Activated naive CD4-positive, alpha-beta T cell treated with anti-CD3 and anti-CD28 coated beads, Interleukin-2, amount 50 U/mL, for 72 hours (primary cell): ENCODE measurements around the gene METTL25B. TPM values are rescaled to one million over a fixed set of nuclear protein-coding genes. Genes with fewer than 3 reads are reported as not detected.

ENCODE experiments used
- ATAC-seq, 2 donors: fragments of 150-1000 bp; cut with Tn5 transposase; 2 replicates each; pipeline ENCODE4 v1.10.0; 2021; ENCODE audit warnings: mild to moderate bottlenecking in 2 of 2, moderate library complexity in 2 of 2
- DNase-seq, 2 donors: peaks; one replicate each; pipeline ENCODE4 v3.0.0; 2021 to 2022; ENCODE audit warnings: low spot score in 2 of 2
- H3K27ac Mint-ChIP-seq, 2 donors: one replicate each; pipeline ENCODE4 v1.8.0; 2022; ENCODE audit warnings: mild to moderate bottlenecking in 2 of 2, mixed read lengths in 2 of 2
- H3K36me3 Mint-ChIP-seq, 2 donors: one replicate each; pipeline ENCODE4 v1.8.0; 2022; ENCODE audit warnings: mixed read lengths in 2 of 2
- H3K9me3 Mint-ChIP-seq, 2 donors: one replicate each; pipeline ENCODE4 v1.8.0; 2022; ENCODE audit warnings: mixed read lengths in 2 of 2
- total RNA-seq, 2 donors: library from RNA; stranded (reverse); gene quantifications; one replicate each; pipeline ENCODE4 v1.2.3, GENCODE V29; 2022

The METTL25B gene
- total RNA-seq, 2 donors from 2014 or later = 39.4 to 64.9 TPM

GRCh38 chr1:156709757-156710489 is 18.3 kb upstream of the METTL25B start:
- ATAC-seq = no peak
- no peaks in the 10 kb centered on the region for H3K9me3 Mint-ChIP-seq
- no peak for DNase-seq
- no peak overlapping the region for H3K27ac Mint-ChIP-seq
- H3K36me3 Mint-ChIP-seq = no peaks in the 10 kb centered on the region

- ATAC-seq = no peak
Measured at GRCh38 chr1:156711011-156711817, 17.1 kb upstream of the METTL25B start.

GRCh38 chr1:156712626-156713025 is 15.6 kb upstream of the METTL25B start:
- Mint-ChIP-seq H3K9me3 (no peaks in the 10 kb centered on the region), H3K27ac (no peak overlapping the region), H3K36me3 (no peaks in the 10 kb centered on the region)
- no peak for DNase-seq
- ATAC-seq = no peak

More at GRCh38 chr1:156711011-156711817, 17.1 kb upstream of the METTL25B start:
- Mint-ChIP-seq H3K27ac (no peak overlapping the region), H3K9me3 (no peaks in the 10 kb centered on the region), H3K36me3 (no peaks in the 10 kb centered on the region)
- no peak for DNase-seq

- peak overlapping the region in 1 of 2 donors; percentile 0 for H3K27ac Mint-ChIP-seq
- H3K9me3 Mint-ChIP-seq = no peaks in the 10 kb centered on the region
- no peaks in the 10 kb centered on the region for H3K36me3 Mint-ChIP-seq
- ATAC-seq = no peak
- no peak for DNase-seq
Measured at GRCh38 chr1:156714830-156715229, 13.4 kb upstream of the METTL25B start.

GRCh38 chr1:156717351-156717750 is 10.9 kb upstream of the METTL25B start:
- Mint-ChIP-seq H3K27ac (no peak overlapping the region), H3K36me3 (no peaks in the 10 kb centered on the region), H3K9me3 (no peaks in the 10 kb centered on the region)
- ATAC-seq (no peak), DNase-seq (no peak)

GRCh38 chr1:156721131-156721530 is 7.1 kb upstream of the METTL25B start:
- Mint-ChIP-seq H3K27ac (peak overlapping the region; percentile 58 to 93), H3K9me3 (no peaks in the 10 kb centered on the region), H3K36me3 (peaks cover 15 to 18% of the 10 kb centered on the region in 2 donors)
- no peak for ATAC-seq
- DNase-seq = no peak

- no peaks in the 10 kb centered on the region for H3K9me3 Mint-ChIP-seq
- no peak for DNase-seq
- H3K27ac Mint-ChIP-seq = peak overlapping the region; percentile 58 to 93
- peak in 1 of 2 donors; percentile 48 for ATAC-seq
- peaks cover 15 to 18% of the 10 kb centered on the region in 2 donors for H3K36me3 Mint-ChIP-seq
Measured at GRCh38 chr1:156721535-156721934, 6.7 kb upstream of the METTL25B start.

GRCh38 chr1:156725683-156726280 is 2.5 kb upstream of the METTL25B start:
- H3K36me3 Mint-ChIP-seq = peaks cover 28 to 31% of the 10 kb centered on the region in 2 donors
- H3K27ac Mint-ChIP-seq = no peak overlapping the region
- peak; percentile 31 to 36 for ATAC-seq
- H3K9me3 Mint-ChIP-seq = no peaks in the 10 kb centered on the region
- peak; percentile 81 to 84 for DNase-seq

GRCh38 chr1:156726549-156727226 is 1.6 kb upstream of the METTL25B start:
- no peak overlapping the region for H3K27ac Mint-ChIP-seq
- ATAC-seq = no peak
- DNase-seq = peak in 1 of 2 donors; percentile 66
- H3K36me3 Mint-ChIP-seq = peaks cover 28 to 31% of the 10 kb centered on the region in 2 donors
- no peaks in the 10 kb centered on the region for H3K9me3 Mint-ChIP-seq

- Mint-ChIP-seq H3K9me3 (no peaks in the 10 kb centered on the region), H3K27ac (no peak overlapping the region), H3K36me3 (peaks cover 28 to 31% of the 10 kb centered on the region in 2 donors)
- no peak for ATAC-seq
- DNase-seq = no peak
Measured at GRCh38 chr1:156727492-156727891, 777 bp upstream of the METTL25B start.

- DNase-seq (peak; percentile 85 to 95), ATAC-seq (peak; percentile 94 to 95)
- H3K36me3 Mint-ChIP-seq = peaks cover 20 to 23% of the 10 kb centered on the region in 2 donors
- no peaks in the 10 kb centered on the region for H3K9me3 Mint-ChIP-seq
- H3K27ac Mint-ChIP-seq = peak within 1 kb of the TSS in 1 of 2 donors; percentile 100
Measured at GRCh38 chr1:156728599-156729462, 562 bp downstream of the METTL25B start, which contains the start of gene ISG20L2. TSS of gene ISG20L2 (minus strand) at chr1:156728766. CDS start at chr1:156727652, 1,114 bp downstream.

- DNase-seq = no peak
- no peak for ATAC-seq
- Mint-ChIP-seq H3K9me3 (no peaks in the 10 kb centered on the region), H3K27ac (no peak overlapping the region), H3K36me3 (peaks cover 13 to 19% of the 10 kb centered on the region in 2 donors)
Measured at GRCh38 chr1:156733989-156734584, 5.8 kb downstream of the METTL25B start.

GRCh38 chr1:156738407-156738806 is 10.1 kb downstream of the METTL25B start:
- H3K9me3 Mint-ChIP-seq = no peaks in the 10 kb centered on the region
- peak overlapping the region; percentile 11 to 47 for H3K27ac Mint-ChIP-seq
- H3K36me3 Mint-ChIP-seq = peaks cover 17 to 34% of the 10 kb centered on the region in 2 donors
- DNase-seq = no peak
- no peak for ATAC-seq

- ATAC-seq (no peak), DNase-seq (no peak)
- no peaks in the 10 kb centered on the region for H3K9me3 Mint-ChIP-seq
- H3K36me3 Mint-ChIP-seq = peaks cover 17 to 38% of the 10 kb centered on the region in 2 donors
- H3K27ac Mint-ChIP-seq = peak overlapping the region in 1 of 2 donors; percentile 47
Measured at GRCh38 chr1:156738916-156739315, 10.6 kb downstream of the METTL25B start.

GRCh38 chr1:156740237-156740740 is 12.0 kb downstream of the METTL25B start:
- ATAC-seq = peak in 1 of 2 donors; percentile 9
- Mint-ChIP-seq H3K36me3 (peaks cover 17 to 43% of the 10 kb centered on the region in 2 donors), H3K27ac (peak overlapping the region; percentile 94 to 98), H3K9me3 (no peaks in the 10 kb centered on the region)
- DNase-seq = no peak
